ENCODE data around the gene AUTS2.

AUTS2 gene

GRCh38 chr7:70178211-70178610 is 579.9 kb downstream of the AUTS2 start:
- no peak for TF ChIP-seq CTCF (IDR thresholded peaks at IDR 0.05)
- Histone ChIP-seq H3K36me3 (no peaks in the 10 kb centered on the region), H3K27ac (no peak overlapping the region)

GRCh38 chr7:70178787-70179186 is 580.5 kb downstream of the AUTS2 start:
- Histone ChIP-seq H3K4me3 (ENCODE audit: low read depth in 1 of 2, low read length in 1 of 2) (no peak overlapping the region), H3K4me1 (ENCODE audit: control insufficient read depth in 1 of 2, insufficient read depth in 1 of 2, low read depth in 1 of 2, low read length in 1 of 2) (no peaks in the 10 kb centered on the region), H3K27me3 (peaks cover 21% of the 10 kb centered on the region), H3K27ac (no peak overlapping the region), H3K9me3 (no peaks in the 10 kb centered on the region), H3K36me3 (no peaks in the 10 kb centered on the region)
- no peak for TF ChIP-seq CTCF (IDR thresholded peaks at IDR 0.05)

More at GRCh38 chr7:70178211-70178610, 579.9 kb downstream of the AUTS2 start:
- Histone ChIP-seq H3K4me3 (ENCODE audit: low read depth in 1 of 2, low read length in 1 of 2) (no peak overlapping the region), H3K27me3 (peaks cover 21% of the 10 kb centered on the region), H3K4me1 (ENCODE audit: control insufficient read depth in 1 of 2, insufficient read depth in 1 of 2, low read depth in 1 of 2, low read length in 1 of 2) (no peaks in the 10 kb centered on the region), H3K9me3 (no peaks in the 10 kb centered on the region)

GRCh38 chr7:70182521-70182920 is 584.2 kb downstream of the AUTS2 start:
- Histone ChIP-seq H3K36me3 (no peaks in the 10 kb centered on the region), H3K4me3 (ENCODE audit: low read depth in 1 of 2, low read length in 1 of 2) (no peak overlapping the region), H3K9me3 (no peaks in the 10 kb centered on the region), H3K27ac (no peak overlapping the region), H3K27me3 (peaks cover 13% of the 10 kb centered on the region), H3K4me1 (ENCODE audit: control insufficient read depth in 1 of 2, insufficient read depth in 1 of 2, low read depth in 1 of 2, low read length in 1 of 2) (no peaks in the 10 kb centered on the region)
- TF ChIP-seq CTCF (IDR thresholded peaks at IDR 0.05) = no peak

- Histone ChIP-seq H3K4me1 (ENCODE audit: control insufficient read depth in 1 of 2, insufficient read depth in 1 of 2, low read depth in 1 of 2, low read length in 1 of 2) (no peaks in the 10 kb centered on the region), H3K36me3 (no peaks in the 10 kb centered on the region), H3K9me3 (no peaks in the 10 kb centered on the region), H3K27ac (no peak overlapping the region), H3K27me3 (peaks cover 13% of the 10 kb centered on the region), H3K4me3 (ENCODE audit: low read depth in 1 of 2, low read length in 1 of 2) (no peak overlapping the region)
- TF ChIP-seq CTCF (IDR thresholded peaks at IDR 0.05) = no peak
Observed at GRCh38 chr7:70183278-70183677, 585.0 kb downstream of the AUTS2 start.

- Histone ChIP-seq H3K27me3 (no peaks in the 10 kb centered on the region), H3K4me3 (ENCODE audit: low read depth in 1 of 2, low read length in 1 of 2) (no peak overlapping the region), H3K27ac (no peak overlapping the region), H3K36me3 (no peaks in the 10 kb centered on the region), H3K4me1 (ENCODE audit: control insufficient read depth in 1 of 2, insufficient read depth in 1 of 2, low read depth in 1 of 2, low read length in 1 of 2) (no peaks in the 10 kb centered on the region), H3K9me3 (no peaks in the 10 kb centered on the region)
- no peak for TF ChIP-seq CTCF (IDR thresholded peaks at IDR 0.05)
Observed at GRCh38 chr7:70188901-70189650, 590.8 kb downstream of the AUTS2 start.

All from neutrophil (primary cell).